ENCODE data around the gene TBC1D22A. TPM values are rescaled to one million over a fixed set of nuclear protein-coding genes. Genes with fewer than 3 reads are reported as not detected.

Gene TBC1D22A
- total and polyA plus RNA-seq, 10 of the 15 experiments (the other 5 are each of a cell fraction or from before 2014, with no cell fraction given): 0.63 to 44.7 (median 27.4) TPM

- H3K27ac ChIP-seq (ENCODE audit: control insufficient read depth, insufficient read depth): no peak overlapping the region
Observed at GRCh38 chr22:47155131-47155885, 392.9 kb downstream of the TBC1D22A start.

More at GRCh38 chr22:47155131-47155885, 392.9 kb downstream of the TBC1D22A start:
- ChIA-PET CTCF (no interaction called here), POLR2A (no interaction called here), RAD21 (ENCODE audit: unreplicated experiment) (no interaction called here), SMC1A (ENCODE audit: uncharacterized antibody, unreplicated experiment) (no interaction called here)
- H4K20me1 ChIP-seq (ENCODE audit: control insufficient read depth, insufficient read depth): no peaks in the 10 kb centered on the region
- no peak overlapping the region for H3K9ac ChIP-seq (ENCODE audit: control insufficient read depth, insufficient read depth, low read length)
- no peak overlapping the region for H3K4me2 ChIP-seq (ENCODE audit: control insufficient read depth, insufficient read depth)
- no peak for DNase-seq (ENCODE audit: low read depth, low spot score)
- intact Hi-C loops (cut with micrococcal nuclease; ENCODE audit: unreplicated experiment) (no loop called here), in situ Hi-C loops (cut with MboI) (no loop called here)
- BruUV-seq (replicated peaks): no TSS peak
- no peaks in the 10 kb centered on the region for H3K4me1 ChIP-seq (ENCODE audit: control insufficient read depth, insufficient read depth, low read length)
- no peaks in the 10 kb centered on the region for H3K9me3 ChIP-seq (replicated peaks; ENCODE audit: control insufficient read depth, insufficient read depth, low read length)
- no peaks in the 10 kb centered on the region for H3K27me3 ChIP-seq (replicated peaks in 1 of 2; ENCODE audit: control insufficient read depth in 2 of 2, insufficient read depth in 2 of 2, low read length in 1 of 2)
- H2AFZ ChIP-seq (ENCODE audit: control insufficient read depth, low read depth, low read length): no peak overlapping the region
- 97% methylated on average over 31 of the region's 31 CpGs for WGBS (ENCODE audit: insufficient coverage, insufficient replicate concordance, low lambda C conversion rate, missing lambda C conversion rate)
- H3K4me3 ChIP-seq: no peak overlapping the region
- H3K36me3 ChIP-seq (ENCODE audit: control insufficient read depth in 2 of 2, insufficient read depth in 2 of 2, low read length in 1 of 2): peaks cover 2 to 8% of the 10 kb centered on the region in 2 experiments
- TF ChIP-seq ATF2 (IDR thresholded peaks at IDR 0.05; ENCODE audit: low read length): no peak
- TF ChIP-seq EZH2 (IDR thresholded peaks at IDR 0.05; ENCODE audit: borderline replicate concordance, control insufficient read depth, low read depth, low read length): no peak
- TF ChIP-seq JUNB (IDR thresholded peaks at IDR 0.05): no peak
- TF ChIP-seq POLR2A (IDR thresholded peaks at IDR 0.05; ENCODE audit: low read depth, low read length): no peak
- TF ChIP-seq SMAD5 (IDR thresholded peaks at IDR 0.05; ENCODE audit: low read depth): no peak
- TF ChIP-seq SUPT20H (IDR thresholded peaks at IDR 0.05; ENCODE audit: borderline replicate concordance, control insufficient read depth, low read depth, low read length): no peak
- no peak for TF ChIP-seq HDAC2 (IDR thresholded peaks at IDR 0.05)
- TF ChIP-seq MEF2B (IDR thresholded peaks at IDR 0.05; ENCODE audit: partially characterized antibody, poor library complexity, severe bottlenecking): no peak
- TF ChIP-seq, protein P1, sequence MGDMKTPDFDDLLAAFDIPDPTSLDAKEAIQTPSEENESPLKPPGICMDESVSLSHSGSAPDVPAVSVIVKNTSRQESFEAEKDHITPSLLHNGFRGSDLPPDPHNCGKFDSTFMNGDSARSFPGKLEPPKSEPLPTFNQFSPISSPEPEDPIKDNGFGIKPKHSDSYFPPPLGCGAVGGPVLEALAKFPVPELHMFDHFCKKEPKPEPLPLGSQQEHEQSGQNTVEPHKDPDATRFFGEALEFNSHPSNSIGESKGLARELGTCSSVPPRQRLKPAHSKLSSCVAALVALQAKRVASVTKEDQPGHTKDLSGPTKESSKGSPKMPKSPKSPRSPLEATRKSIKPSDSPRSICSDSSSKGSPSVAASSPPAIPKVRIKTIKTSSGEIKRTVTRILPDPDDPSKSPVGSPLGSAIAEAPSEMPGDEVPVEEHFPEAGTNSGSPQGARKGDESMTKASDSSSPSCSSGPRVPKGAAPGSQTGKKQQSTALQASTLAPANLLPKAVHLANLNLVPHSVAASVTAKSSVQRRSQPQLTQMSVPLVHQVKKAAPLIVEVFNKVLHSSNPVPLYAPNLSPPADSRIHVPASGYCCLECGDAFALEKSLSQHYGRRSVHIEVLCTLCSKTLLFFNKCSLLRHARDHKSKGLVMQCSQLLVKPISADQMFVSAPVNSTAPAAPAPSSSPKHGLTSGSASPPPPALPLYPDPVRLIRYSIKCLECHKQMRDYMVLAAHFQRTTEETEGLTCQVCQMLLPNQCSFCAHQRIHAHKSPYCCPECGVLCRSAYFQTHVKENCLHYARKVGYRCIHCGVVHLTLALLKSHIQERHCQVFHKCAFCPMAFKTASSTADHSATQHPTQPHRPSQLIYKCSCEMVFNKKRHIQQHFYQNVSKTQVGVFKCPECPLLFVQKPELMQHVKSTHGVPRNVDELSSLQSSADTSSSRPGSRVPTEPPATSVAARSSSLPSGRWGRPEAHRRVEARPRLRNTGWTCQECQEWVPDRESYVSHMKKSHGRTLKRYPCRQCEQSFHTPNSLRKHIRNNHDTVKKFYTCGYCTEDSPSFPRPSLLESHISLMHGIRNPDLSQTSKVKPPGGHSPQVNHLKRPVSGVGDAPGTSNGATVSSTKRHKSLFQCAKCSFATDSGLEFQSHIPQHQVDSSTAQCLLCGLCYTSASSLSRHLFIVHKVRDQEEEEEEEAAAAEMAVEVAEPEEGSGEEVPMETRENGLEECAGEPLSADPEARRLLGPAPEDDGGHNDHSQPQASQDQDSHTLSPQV (IDR thresholded peaks at IDR 0.05): no peak
- no peak for TF ChIP-seq NFIC (IDR thresholded peaks at IDR 0.05; ENCODE audit: low read depth, low read length)
- TF ChIP-seq MAX (IDR thresholded peaks at IDR 0.05; ENCODE audit: low read depth, low read length): no peak
- FAIRE-seq: no peak
- ATAC-seq: no peak
- no peaks in the 10 kb centered on the region for H3K79me2 ChIP-seq (ENCODE audit: control insufficient read depth, insufficient read depth, low read length)

Data from GM12878 (cell line).